Measurements from ENCODE around the gene VAV2. TPM values are rescaled to one million over a fixed set of nuclear protein-coding genes. Genes with fewer than 3 reads are reported as not detected.
"Not testable (repeated sequence)": the region's sequence is repeated elsewhere in the genome, so short reads cannot be mapped to it uniquely, and the experiment has no call there.

The VAV2 gene
- total RNA-seq, 4 donors from 2014 or later = 10.3 to 20.1 (median 13.1) TPM

GRCh38 chr9:133958756-133959155, 33.4 kb downstream of the VAV2 start:
- no peak for DNase-seq (ENCODE audit: low spot score in 2 of 2)
- H3K27me3 ChIP-seq = no peaks in the 10 kb centered on the region
- H3K4me1 ChIP-seq = peaks cover 0 to 83% (median 47%) of the 10 kb centered on the region in 4 donors
- 70% methylated on average over 6 of the region's 6 CpGs; no CpG with 5 or more reads in 1 of the 2 donors for WGBS, 2 donors
- TF ChIP-seq CTCF (IDR thresholded peaks at IDR 0.05) (no peak), EP300 (IDR thresholded peaks at IDR 0.05) (no peak), POLR2A (IDR thresholded peaks at IDR 0.05) (no peak)
- H3K9me3 ChIP-seq = no peaks in the 10 kb centered on the region
- no peak overlapping the region for H3K4me3 ChIP-seq
- H3K27ac ChIP-seq = no peak overlapping the region
- H3K36me3 ChIP-seq = no peaks in the 10 kb centered on the region

DNA sequence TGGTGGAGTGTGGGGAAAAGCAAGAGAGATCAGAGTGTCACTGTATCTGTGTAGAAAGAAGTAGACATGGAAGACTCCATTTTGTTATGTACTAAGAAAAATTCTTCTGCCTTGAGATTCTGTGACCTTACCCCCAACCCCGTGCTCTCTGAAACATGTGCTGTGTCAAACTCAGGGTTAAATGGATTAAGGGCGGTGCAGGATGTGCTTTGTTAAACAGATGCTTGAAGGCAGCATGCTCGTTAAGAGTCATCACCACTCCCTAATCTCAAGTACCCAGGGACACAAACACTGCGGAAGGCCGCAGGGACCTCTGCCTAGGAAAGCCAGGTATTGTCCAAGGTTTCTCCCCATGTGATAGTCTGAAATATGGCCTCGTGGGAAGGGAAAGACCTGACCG, 34.4 kb downstream of the VAV2 start:
- Histone ChIP-seq H3K27ac (peak overlapping the region in 3 of 4 donors; percentile 24 to 72 (median 42)), H3K4me1 (peaks cover 0 to 76% (median 47%) of the 10 kb centered on the region in 4 donors)
- H3K9me3 ChIP-seq; H3K27me3 ChIP-seq; DNase-seq (ENCODE audit: low spot score in 2 of 2); H3K36me3 ChIP-seq; H3K4me3 ChIP-seq: not testable (repeated sequence)
- WGBS, 2 donors = 37% methylated on average over 3 of the region's 7 CpGs; no CpG with 5 or more reads in 1 of the 2 donors

GRCh38 chr9:133957328-133957727, 34.8 kb downstream of the VAV2 start:
- TF ChIP-seq CTCF (IDR thresholded peaks at IDR 0.05) = no peak
- TF ChIP-seq EP300 (IDR thresholded peaks at IDR 0.05) = no peak
- no peak for TF ChIP-seq POLR2A (IDR thresholded peaks at IDR 0.05)
- no peaks in the 10 kb centered on the region for H3K27me3 ChIP-seq
- no peaks in the 10 kb centered on the region for H3K36me3 ChIP-seq
- WGBS, 2 donors = 61 to 65% methylated on average over 12 to 13 of the region's 13 CpGs
- peak overlapping the region in 3 of 4 donors; percentile 42 to 73 (median 72) for H3K27ac ChIP-seq
- no peak overlapping the region for H3K4me3 ChIP-seq
- peaks cover 0 to 72% (median 46%) of the 10 kb centered on the region in 4 donors for H3K4me1 ChIP-seq
- no peak for DNase-seq (ENCODE audit: low spot score in 2 of 2)
- H3K9me3 ChIP-seq = no peaks in the 10 kb centered on the region

DNA sequence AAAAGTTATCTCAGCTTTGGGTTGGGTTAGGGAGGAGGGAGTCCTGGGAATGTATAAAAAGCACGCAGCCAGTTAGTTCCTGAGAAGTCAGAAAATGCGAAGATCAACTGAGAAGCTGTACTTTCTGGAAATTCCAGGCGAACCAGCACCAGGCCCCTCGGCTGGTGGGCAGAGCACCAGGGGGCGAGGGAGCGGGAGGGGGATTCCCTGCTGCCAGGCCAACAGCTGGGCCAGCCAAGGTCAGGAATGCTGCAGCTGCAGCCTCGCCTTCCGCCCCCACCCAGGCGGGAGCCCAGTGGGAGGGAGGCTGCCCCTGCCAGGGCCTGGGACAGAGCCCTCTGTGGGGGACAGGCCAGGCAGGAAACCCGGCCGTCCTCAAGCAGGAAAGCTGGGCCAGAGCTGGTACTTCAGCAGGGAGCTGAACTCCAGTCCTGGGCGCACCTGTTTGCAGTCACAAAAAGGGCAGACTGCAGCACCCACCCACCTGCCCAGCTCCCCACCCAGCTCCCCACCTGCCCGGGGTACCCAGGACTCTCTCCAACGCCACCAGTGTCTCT, 35.5 kb downstream of the VAV2 start:
- peak overlapping the region; percentile 9 to 73 (median 58) for H3K27ac ChIP-seq
- TF ChIP-seq POLR2A (IDR thresholded peaks at IDR 0.05) (no peak), EP300 (IDR thresholded peaks at IDR 0.05) (peak in 1 of 2 donors; percentile 70), CTCF (IDR thresholded peaks at IDR 0.05) (no peak)

GRCh38 chr9:133955821-133956411, 36.2 kb downstream of the VAV2 start:
- Histone ChIP-seq H3K27me3 (no peaks in the 10 kb centered on the region), H3K4me3 (peak overlapping the region in 2 of 4 donors; percentile 2 to 19), H3K27ac (peak overlapping the region; percentile 9 to 73 (median 58)), H3K4me1 (peaks cover 0 to 68% (median 46%) of the 10 kb centered on the region in 4 donors), H3K36me3 (no peaks in the 10 kb centered on the region), H3K9me3 (no peaks in the 10 kb centered on the region)
- no peak for DNase-seq (ENCODE audit: low spot score in 2 of 2)
- TF ChIP-seq CTCF (IDR thresholded peaks at IDR 0.05) (no peak), EP300 (IDR thresholded peaks at IDR 0.05) (no peak), POLR2A (IDR thresholded peaks at IDR 0.05) (no peak)
- WGBS, 2 donors = 11 to 27% methylated on average over 10 to 11 of the region's 15 CpGs

More for the DNA sequence above, 35.5 kb downstream of the VAV2 start:
- H3K4me1 ChIP-seq = peaks cover 0 to 68% (median 43%) of the 10 kb centered on the region in 4 donors
- WGBS, 2 donors = 14 to 24% methylated on average over 12 to 14 of the region's 14 CpGs
- peak overlapping the region in 1 of 4 donors; percentile 2 for H3K4me3 ChIP-seq
- H3K27me3 ChIP-seq = no peaks in the 10 kb centered on the region
- no peak for DNase-seq (ENCODE audit: low spot score in 2 of 2)
- H3K9me3 ChIP-seq = no peaks in the 10 kb centered on the region
- H3K36me3 ChIP-seq = no peaks in the 10 kb centered on the region

Measured in tibial nerve (tissue), 4 donors.